OCI-LY7 (cell line): ENCODE results near the gene SERPINA5. TPM values are rescaled to one million over a fixed set of nuclear protein-coding genes. Genes with fewer than 3 reads are reported as not detected.

Experiments
- BruUV-seq: library from RNA; stranded (reverse); fragments of 400-500 nt; replicated peaks from 2 replicates; lab custom pipeline; 2021; lab: Mats Ljungman, UMichigan
- CTCF ChIA-PET: fragments of 300-600 bp; sonication (Branson Sonifier 250); formaldehyde crosslinking; loops from one replicate; lab custom pipeline; 2022; ENCODE audit warnings: antibody characterized with exemption; ENCODE audit not compliant: unreplicated experiment; lab: Charles Lee
- POLR2A ChIA-PET: fragments of 300-600 bp; sonication (Branson Sonifier 250); formaldehyde crosslinking; loops from one replicate; lab custom pipeline; 2022; ENCODE audit warnings: antibody characterized with exemption; lab: Charles Lee
- DNase-seq: peaks from one replicate; pipeline ENCODE4 v3.0.0-alpha.2; 2015; ENCODE audit warnings: low spot score
- H2AFZ ChIP-seq: fragments of 200-600 bp; sonication (generic), shearing (Covaris generic); 2 replicates; pipeline ENCODE4 v1.6.1; 2014; ENCODE audit warnings: mild to moderate bottlenecking, antibody characterized with exemption, low read length, moderate library complexity
- H3K27ac ChIP-seq: fragments of 200-600 bp; sonication (generic); 2 replicates; pipeline ENCODE4 v1.5.1; 2014; ENCODE audit warnings: mixed run types, low read depth, mild to moderate bottlenecking, moderate library complexity, low read length, inconsistent platforms; ENCODE audit not compliant: poor library complexity, severe bottlenecking
- H3K36me3 ChIP-seq: fragments of 200-600 bp; sonication (generic); 2 replicates; pipeline ENCODE4 v1.6.1; 2014; ENCODE audit warnings: mild to moderate bottlenecking, antibody characterized with exemption, low read length, moderate library complexity, mixed read lengths; ENCODE audit not compliant: insufficient read depth
- H3K4me1 ChIP-seq: fragments of 200-600 bp; sonication (generic); 2 replicates; pipeline ENCODE4 v1.5.1; 2014; ENCODE audit warnings: mild to moderate bottlenecking, low read length; ENCODE audit not compliant: insufficient read depth, poor library complexity, severe bottlenecking
- H3K4me2 ChIP-seq: fragments of 200-600 bp; sonication (generic); 2 replicates; pipeline ENCODE4 v1.6.1; 2014; ENCODE audit warnings: mild to moderate bottlenecking, low read length
- H3K4me3 ChIP-seq: fragments of 200-600 bp; sonication (generic); 2 replicates; pipeline ENCODE4 v1.5.1; 2014; ENCODE audit warnings: mild to moderate bottlenecking, low read depth, low read length; ENCODE audit not compliant: poor library complexity, severe bottlenecking
- H3K79me2 ChIP-seq: fragments of 200-600 bp; sonication (generic); 2 replicates; pipeline ENCODE4 v1.6.1; 2016; ENCODE audit warnings: low read depth, mild to moderate bottlenecking, low read length, moderate library complexity, mixed read lengths; ENCODE audit not compliant: insufficient read depth
- H3K9me2 ChIP-seq: fragments of 200-600 bp; sonication (generic); 2 replicates; pipeline ENCODE4 v1.6.1; 2016; ENCODE audit warnings: mild to moderate bottlenecking, low read length, mixed read lengths; ENCODE audit not compliant: insufficient read depth
- H3K9me3 ChIP-seq: fragments of 200-600 bp; sonication (generic); 2 replicates; pipeline ENCODE4 v1.6.1; 2014; ENCODE audit warnings: mild to moderate bottlenecking, mixed run types, low read length, mixed read lengths
- H4K20me1 ChIP-seq: fragments of 200-600 bp; sonication (generic); 2 replicates; pipeline ENCODE4 v1.6.1; 2014; ENCODE audit warnings: mild to moderate bottlenecking, antibody characterized with exemption, low read length, moderate library complexity, mixed read lengths; ENCODE audit not compliant: insufficient read depth
- EZH2phosphoT487 ChIP-seq: fragments of 200-600 bp; sonication (generic); IDR thresholded peaks from 2 replicates; pipeline ENCODE4 v1.6.1; 2018; ENCODE audit warnings: low read depth, borderline replicate concordance, mild to moderate bottlenecking, mixed run types, antibody characterized with exemption, low read length, moderate library complexity, mixed read lengths
- intact Hi-C: fragments of 100-400 bp; cut with micrococcal nuclease; formaldehyde crosslinking; loops from one replicate; pipeline ENCODE4 v1.10.0; 2022; ENCODE audit not compliant: unreplicated experiment
- total RNA-seq, 2 experiments: library from RNA; depleted of rRNA in 1 of 2; stranded (reverse); fragments of >200 nt in 1 of 2; shearing (Covaris generic) in 1 of 2; gene quantifications; 2 replicates each; pipeline ENCODE4 v1.2.3, GENCODE V29; 2014 to 2022
- TF ChIP-seq, protein P1 (sequence below): fragments of 200-600 bp; sonication (generic); conservative IDR thresholded peaks from 2 replicates; pipeline ENCODE4 v1.5.1; 2014; ENCODE audit warnings: mild to moderate bottlenecking, antibody characterized with exemption, low read length, moderate library complexity, mixed read lengths

The SERPINA5 gene
- total RNA-seq, 2 experiments from 2014 or later: not detected

DNA sequence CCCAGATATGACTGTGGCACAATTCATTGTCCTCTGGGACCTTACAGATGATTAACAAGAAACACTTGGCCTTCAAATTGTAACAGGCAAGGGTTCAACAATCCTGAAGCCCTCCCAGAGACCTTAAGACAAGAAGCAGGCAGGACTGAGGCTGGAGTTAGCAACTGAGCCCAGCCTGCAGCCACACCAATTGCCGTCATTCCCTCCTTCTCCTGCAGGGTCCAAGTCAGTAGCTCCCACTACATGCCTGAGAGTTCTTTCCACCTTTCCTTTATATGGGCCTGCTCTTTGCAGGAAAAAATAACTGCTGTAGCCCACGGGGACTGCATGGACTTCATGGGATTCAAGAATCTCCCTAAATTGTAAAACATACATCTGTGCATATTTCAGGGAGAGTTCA is 22.4 kb upstream of the SERPINA5 start:
- Histone ChIP-seq H3K9me2 (no peaks in the 10 kb centered on the region), H3K9me3 (no peaks in the 10 kb centered on the region), H3K4me3 (no peak overlapping the region), H3K4me2 (no peak overlapping the region), H3K27ac (no peak overlapping the region), H2AFZ (no peak overlapping the region), H3K79me2 (no peaks in the 10 kb centered on the region), H3K36me3 (no peaks in the 10 kb centered on the region), H3K4me1 (no peaks in the 10 kb centered on the region), H4K20me1 (no peaks in the 10 kb centered on the region)
- ChIA-PET POLR2A (no interaction called here), CTCF (no interaction called here)
- no TSS peak for BruUV-seq
- TF ChIP-seq, protein P1, sequence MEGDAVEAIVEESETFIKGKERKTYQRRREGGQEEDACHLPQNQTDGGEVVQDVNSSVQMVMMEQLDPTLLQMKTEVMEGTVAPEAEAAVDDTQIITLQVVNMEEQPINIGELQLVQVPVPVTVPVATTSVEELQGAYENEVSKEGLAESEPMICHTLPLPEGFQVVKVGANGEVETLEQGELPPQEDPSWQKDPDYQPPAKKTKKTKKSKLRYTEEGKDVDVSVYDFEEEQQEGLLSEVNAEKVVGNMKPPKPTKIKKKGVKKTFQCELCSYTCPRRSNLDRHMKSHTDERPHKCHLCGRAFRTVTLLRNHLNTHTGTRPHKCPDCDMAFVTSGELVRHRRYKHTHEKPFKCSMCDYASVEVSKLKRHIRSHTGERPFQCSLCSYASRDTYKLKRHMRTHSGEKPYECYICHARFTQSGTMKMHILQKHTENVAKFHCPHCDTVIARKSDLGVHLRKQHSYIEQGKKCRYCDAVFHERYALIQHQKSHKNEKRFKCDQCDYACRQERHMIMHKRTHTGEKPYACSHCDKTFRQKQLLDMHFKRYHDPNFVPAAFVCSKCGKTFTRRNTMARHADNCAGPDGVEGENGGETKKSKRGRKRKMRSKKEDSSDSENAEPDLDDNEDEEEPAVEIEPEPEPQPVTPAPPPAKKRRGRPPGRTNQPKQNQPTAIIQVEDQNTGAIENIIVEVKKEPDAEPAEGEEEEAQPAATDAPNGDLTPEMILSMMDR: no peak
- no peak for TF ChIP-seq EZH2phosphoT487
- intact Hi-C loops: no loop called here
- DNase-seq: no peak

DNA sequence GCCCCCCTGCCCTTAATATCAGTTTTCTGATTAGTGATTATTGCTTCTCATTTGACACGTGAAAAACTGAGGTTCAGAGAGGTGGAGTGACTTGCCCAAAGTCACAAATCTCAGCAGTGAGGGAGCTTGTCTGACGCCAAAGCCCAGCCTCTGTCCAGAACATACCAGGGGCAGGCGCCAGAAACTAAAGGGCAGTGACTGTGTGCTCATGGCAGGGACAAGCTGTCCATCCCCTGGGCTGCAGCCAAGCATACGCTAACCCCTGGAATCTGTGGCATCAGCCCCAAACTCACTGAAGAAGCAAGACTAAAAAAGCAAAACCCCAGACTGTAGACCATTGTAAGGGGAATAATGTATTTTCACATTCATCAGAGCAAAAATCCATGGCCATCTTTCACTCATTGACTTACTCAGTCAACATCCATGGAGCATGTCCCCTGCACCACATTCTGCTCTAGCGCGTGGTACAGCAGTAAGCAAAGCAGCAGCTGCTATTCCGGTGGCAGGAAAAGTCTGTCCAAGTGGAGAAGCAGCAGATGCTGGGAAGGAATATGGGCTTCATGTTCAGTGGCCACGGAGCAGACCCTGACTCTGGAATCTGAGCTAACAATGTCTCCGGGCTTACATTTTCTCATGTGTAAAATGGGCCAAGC is 21.5 kb upstream of the SERPINA5 start:
- H3K9me3 ChIP-seq: no peaks in the 10 kb centered on the region
- POLR2A ChIA-PET: no interaction called here
- no peak overlapping the region for H3K27ac ChIP-seq
- H3K4me3 ChIP-seq: no peak overlapping the region
- no peaks in the 10 kb centered on the region for H3K36me3 ChIP-seq
- DNase-seq: no peak
- TF ChIP-seq, protein P1: no peak
- TF ChIP-seq EZH2phosphoT487: no peak
- intact Hi-C loops: no loop called here
- CTCF ChIA-PET: no interaction called here
- no peaks in the 10 kb centered on the region for H3K9me2 ChIP-seq
- no peaks in the 10 kb centered on the region for H3K4me1 ChIP-seq
- no TSS peak for BruUV-seq
- H2AFZ ChIP-seq: no peak overlapping the region
- no peak overlapping the region for H3K4me2 ChIP-seq
- H3K79me2 ChIP-seq: no peaks in the 10 kb centered on the region
- no peaks in the 10 kb centered on the region for H4K20me1 ChIP-seq

DNA sequence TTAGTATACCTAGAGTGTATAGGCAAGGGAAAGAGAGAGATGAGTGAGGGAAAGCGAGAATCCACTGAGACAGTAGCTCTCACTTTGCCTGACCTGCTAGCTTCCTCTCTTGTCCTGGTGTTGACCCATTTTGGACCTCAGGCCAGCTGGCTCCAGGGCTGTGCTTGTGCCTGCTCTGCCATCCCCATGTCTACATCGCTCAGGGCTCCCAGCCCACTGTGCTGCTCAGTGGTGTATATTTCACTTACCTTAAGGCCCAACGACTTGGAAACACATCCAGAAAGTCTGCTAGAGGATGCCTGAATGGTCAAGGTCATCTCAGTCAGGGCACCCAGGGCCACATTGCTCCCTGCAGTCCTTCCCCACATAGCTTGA is 20.9 kb upstream of the SERPINA5 start:
- intact Hi-C loops: no loop called here
- BruUV-seq: no TSS peak
- H3K9me3 ChIP-seq: no peaks in the 10 kb centered on the region

More for the DNA sequence above, 20.9 kb upstream of the SERPINA5 start:
- H4K20me1 ChIP-seq: no peaks in the 10 kb centered on the region
- no peaks in the 10 kb centered on the region for H3K79me2 ChIP-seq
- no peak for DNase-seq
- no peaks in the 10 kb centered on the region for H3K9me2 ChIP-seq
- TF ChIP-seq, protein P1: no peak
- TF ChIP-seq EZH2phosphoT487: no peak
- no peaks in the 10 kb centered on the region for H3K4me1 ChIP-seq
- H3K4me2 ChIP-seq: no peak overlapping the region
- no peaks in the 10 kb centered on the region for H3K36me3 ChIP-seq
- H2AFZ ChIP-seq: no peak overlapping the region
- POLR2A ChIA-PET: no interaction called here
- no peak overlapping the region for H3K27ac ChIP-seq
- CTCF ChIA-PET: no interaction called here
- H3K4me3 ChIP-seq: no peak overlapping the region
